ENCODE measurements around the gene NEU2.
"Not testable (repeated sequence)": the region's sequence is repeated elsewhere in the genome, so short reads cannot be mapped to it uniquely, and the experiment has no call there.

Gene NEU2

DNA sequence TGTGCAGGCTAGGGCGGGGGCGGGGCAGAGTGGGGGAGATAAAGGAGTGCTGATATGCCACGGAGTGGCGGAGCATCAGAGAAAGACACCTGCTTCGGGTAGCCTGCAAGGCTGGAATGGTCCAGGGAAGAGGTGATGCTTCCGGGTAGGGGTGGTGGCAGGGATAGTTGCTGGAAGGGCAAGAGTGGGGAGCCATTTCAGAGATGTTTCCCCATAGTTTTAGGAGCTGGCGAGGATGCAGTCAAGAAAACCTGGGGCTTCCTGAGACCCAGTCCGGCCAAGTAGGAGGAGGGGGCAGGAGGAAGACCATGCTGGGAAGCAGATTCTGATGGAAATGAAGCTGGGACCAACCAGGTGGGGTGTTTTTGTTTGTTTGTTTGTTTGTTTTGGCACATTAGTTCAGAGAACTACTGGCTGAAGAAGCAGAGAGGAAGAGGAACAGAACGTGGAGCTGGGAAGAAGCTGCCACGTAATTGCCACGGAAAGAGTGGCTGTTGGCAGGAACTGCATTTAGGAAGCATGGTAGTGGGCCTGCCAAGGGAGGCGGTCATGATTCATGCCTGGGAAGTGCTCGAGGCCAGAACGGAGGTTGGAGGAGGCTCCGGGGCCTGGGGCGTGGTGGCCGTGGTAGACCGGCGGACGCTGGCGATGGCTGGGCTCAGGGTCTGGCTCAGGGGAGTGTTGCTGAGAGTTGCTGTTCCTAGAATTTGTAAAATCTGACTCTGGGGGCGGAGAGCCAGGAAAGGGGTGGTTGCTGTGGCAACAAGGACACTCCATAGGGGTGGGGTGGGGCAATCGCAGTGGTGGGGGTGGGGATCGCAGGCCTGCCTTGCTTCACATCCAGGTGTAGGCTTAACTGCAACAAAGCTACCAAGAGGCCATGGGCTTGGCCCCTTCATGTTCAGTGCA is 19.0 kb downstream of the NEU2 start:
- CTCF ChIA-PET = interaction anchor here (0.9 to 2.0 kb wide), 2 partner anchors 9 to 199 kb away, joined by 4 to 8 read pairs; partner anchors contain the start of gene INPP5D
- peaks cover 7% of the 10 kb centered on the region for H3K4me1 Mint-ChIP-seq
- H3K27me3 Mint-ChIP-seq = peaks cover 60% of the 10 kb centered on the region
- no peak overlapping the region for H3K27ac Mint-ChIP-seq
- no peaks in the 10 kb centered on the region for H3K9me3 Mint-ChIP-seq
- H3K4me3 Mint-ChIP-seq = no peak overlapping the region
- DNase-seq = no peak
- H3K36me3 Mint-ChIP-seq = no peaks in the 10 kb centered on the region

DNA sequence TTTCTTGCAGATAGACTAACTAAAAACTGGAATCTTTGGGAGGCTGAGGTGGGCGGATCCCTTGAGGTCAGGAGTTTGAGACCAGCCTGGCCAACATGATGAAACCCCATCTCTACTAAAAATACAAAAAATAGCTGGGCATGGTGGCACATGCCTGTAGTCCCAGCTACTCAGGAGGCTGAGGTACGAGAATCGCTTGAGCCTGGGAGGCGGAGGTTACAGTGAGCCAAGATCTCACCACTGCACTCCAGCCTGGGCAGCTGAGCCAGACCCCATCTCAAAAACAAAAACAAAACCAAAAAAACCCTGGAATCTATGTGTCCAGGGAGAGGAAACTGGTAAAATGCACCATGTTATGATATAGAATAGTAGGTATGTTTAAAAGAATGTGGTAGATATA is 20.0 kb downstream of the NEU2 start:
- not testable (repeated sequence) for H3K9me3 Mint-ChIP-seq, DNase-seq, H3K4me3 Mint-ChIP-seq, H3K27ac Mint-ChIP-seq, H3K4me1 Mint-ChIP-seq, H3K36me3 Mint-ChIP-seq
- H3K27me3 Mint-ChIP-seq = peaks cover 55% of the 10 kb centered on the region
- CTCF ChIA-PET = interaction anchor here (0.6 to 2.9 kb wide), 6 partner anchors 11 to 243 kb away, joined by 3 to 13 read pairs (median 5); no protein-coding TSS in a partner anchor

DNA sequence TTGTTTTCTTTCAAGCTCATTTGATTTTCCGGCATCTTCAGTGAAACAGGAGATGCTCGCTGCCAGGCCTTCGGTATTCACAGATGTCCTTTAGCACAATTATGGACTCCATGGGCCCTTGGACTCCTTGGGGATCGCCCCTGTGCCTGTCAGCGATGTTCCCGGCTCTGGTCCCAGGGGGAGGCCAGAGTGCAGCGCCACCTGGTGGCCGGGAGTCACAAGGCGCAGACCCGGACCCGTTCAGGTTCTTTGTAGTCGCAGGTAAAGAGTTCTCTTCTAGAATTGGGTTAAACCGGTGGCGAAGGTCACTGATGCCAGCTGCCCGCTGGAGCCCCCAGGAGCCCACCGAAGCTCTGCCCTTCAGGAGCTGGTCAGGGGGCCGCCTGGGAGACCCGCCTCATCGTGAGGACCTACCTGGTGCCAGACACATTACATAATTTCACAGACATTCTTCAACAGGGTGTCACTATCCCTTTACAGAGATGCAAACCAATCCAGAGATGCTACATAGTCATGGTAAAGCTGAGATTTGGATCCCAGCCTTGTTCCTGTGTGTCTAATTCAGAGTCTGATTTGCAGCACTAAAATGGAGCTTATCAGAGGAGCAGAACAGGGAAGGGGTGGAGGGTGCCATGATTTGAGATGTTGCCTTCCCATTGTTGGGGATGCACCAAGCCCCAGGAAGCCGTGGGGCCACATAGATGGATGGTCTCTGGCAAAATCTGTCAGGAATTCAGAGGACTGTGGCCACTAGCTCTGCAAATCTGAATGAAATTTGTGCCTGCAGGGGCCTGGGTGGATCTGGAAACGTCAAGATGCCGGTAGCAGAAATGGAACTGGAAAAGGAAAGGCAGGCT is 21.7 kb downstream of the NEU2 start:
- peaks cover 14% of the 10 kb centered on the region for H3K4me1 Mint-ChIP-seq
- DNase-seq = peak; percentile 77
- no peaks in the 10 kb centered on the region for H3K9me3 Mint-ChIP-seq
- no peaks in the 10 kb centered on the region for H3K36me3 Mint-ChIP-seq
- H3K27ac Mint-ChIP-seq = no peak overlapping the region
- H3K4me3 Mint-ChIP-seq = no peak overlapping the region
- H3K27me3 Mint-ChIP-seq = peaks cover 38% of the 10 kb centered on the region
- CTCF ChIA-PET = interaction anchor here (0.6 to 2.9 kb wide), 30 partner anchors 9 to 460 kb away, joined by 3 to 19 read pairs (median 4); partner anchors contain the start of gene ATG16L1

DNA sequence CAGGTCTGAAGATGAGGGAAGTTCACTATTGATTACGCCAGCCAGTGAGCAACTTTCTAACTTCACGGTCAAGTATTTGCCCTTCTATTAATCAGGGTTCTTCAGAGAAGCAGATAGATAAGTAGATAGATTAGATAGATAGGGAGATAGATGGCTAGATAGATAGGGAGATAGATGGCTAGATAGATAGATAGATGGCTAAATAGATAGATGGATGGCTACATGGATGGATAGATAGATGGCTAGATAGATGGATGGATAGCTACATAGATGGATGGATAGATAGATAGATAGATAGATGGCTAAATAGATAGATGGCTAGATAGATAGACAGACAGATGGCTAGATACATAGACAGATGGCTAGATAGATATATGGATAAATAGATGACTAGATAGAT is 22.9 kb downstream of the NEU2 start:
- Mint-ChIP-seq H3K4me1 (peaks cover 22% of the 10 kb centered on the region), H3K9me3 (no peaks in the 10 kb centered on the region), H3K36me3 (peaks cover under 1% of the 10 kb centered on the region), H3K4me3 (no peak overlapping the region), H3K27ac (no peak overlapping the region), H3K27me3 (peaks cover 36% of the 10 kb centered on the region)
- DNase-seq = no peak
- CTCF ChIA-PET = interaction anchor here (0.8 to 2.8 kb wide), 4 partner anchors 21 to 462 kb away, joined by 3 to 19 read pairs (median 16); partner anchors contain the start of gene ATG16L1

DNA sequence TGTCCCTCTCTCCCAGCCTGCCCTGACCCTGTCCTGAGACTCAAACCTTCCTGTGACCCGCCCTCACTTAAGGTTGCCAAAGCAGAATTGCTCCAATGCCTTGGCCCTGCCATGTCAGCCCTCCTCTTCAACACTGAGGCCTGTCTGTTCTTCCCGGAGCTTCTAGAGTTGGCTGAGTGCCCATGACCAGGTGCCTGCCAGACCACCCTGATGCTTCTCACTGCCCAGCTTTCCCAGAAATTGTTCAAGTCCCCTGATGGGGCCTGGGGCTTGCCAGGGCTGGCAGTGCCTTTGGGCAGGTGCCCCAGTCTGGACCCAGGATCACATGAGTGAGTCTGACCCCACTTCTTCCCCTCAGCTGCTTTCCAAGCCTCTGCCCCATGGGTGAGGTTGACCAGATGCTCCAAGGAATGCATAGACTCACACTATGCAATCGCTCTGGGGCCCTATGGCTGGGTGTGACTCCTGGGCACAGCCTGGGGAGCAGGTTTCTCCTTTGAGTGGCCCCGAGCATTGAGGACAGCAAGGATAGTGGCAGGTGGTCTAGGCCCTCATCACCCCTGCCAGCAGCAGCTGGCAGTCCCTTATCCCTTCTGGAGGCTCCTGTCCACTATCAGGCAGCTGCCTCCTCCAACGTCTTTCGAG is 24.6 kb downstream of the NEU2 start:
- CTCF ChIA-PET = interaction anchor here (1.0 kb wide), 1 partner anchor 237 kb away, joined by 3 read pairs; no protein-coding TSS in a partner anchor
- Mint-ChIP-seq H3K27me3 (peaks cover 23% of the 10 kb centered on the region), H3K4me3 (no peak overlapping the region)

DNA sequence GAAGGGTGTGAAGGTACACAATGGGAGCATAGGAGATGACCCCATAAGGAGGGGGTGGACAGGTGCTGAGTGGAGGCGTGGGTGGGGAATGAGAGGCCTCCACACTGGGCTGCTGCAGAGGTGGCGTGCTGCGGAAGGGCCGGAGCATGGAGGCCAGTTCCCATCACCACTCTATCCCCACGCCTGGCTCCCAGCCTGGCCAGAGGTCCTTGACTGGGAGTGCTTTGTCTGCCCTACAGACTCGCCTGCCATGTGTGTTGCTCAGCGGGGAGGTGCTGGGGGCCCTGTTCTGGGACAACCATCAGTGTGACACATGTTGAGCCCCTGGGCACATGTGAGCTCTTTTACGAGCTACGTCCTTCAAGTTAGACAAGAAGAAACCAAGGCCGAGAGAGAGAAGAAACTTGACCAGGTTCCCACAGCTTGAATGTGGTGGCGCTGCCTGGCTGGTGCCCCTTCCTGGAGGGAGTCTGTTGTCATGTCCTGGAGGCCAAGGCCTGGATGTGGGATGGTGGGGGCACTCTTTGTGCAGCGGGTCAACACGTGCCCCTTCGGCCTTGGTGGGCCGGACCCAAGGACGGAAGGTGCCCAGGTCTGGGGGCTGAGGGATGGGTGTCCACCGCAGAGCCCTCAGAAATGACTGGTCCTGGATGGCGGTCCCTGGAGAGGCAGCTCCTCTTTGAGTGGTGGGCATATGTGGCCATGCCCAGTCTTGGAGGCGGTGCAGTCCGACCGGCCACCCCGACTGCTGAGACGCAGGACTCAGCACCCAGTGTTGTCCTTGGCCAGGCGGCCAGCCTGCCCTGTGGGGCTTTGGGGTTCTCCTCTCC is 26.5 kb downstream of the NEU2 start:
- Mint-ChIP-seq H3K9me3 (no peaks in the 10 kb centered on the region), H3K4me1 (peaks cover 36% of the 10 kb centered on the region), H3K4me3 (no peak overlapping the region), H3K27me3 (peaks cover 13% of the 10 kb centered on the region), H3K27ac (peak overlapping the region; percentile 85), H3K36me3 (peaks cover 28% of the 10 kb centered on the region)
- no peak for DNase-seq
- CTCF ChIA-PET = interaction anchor here (2.4 to 3.9 kb wide), 2 partner anchors 22 to 41 kb away, joined by 8 to 55 read pairs; no protein-coding TSS in a partner anchor

More for the DNA sequence above, 24.6 kb downstream of the NEU2 start:
- Mint-ChIP-seq H3K36me3 (peaks cover 9% of the 10 kb centered on the region), H3K4me1 (peaks cover 22% of the 10 kb centered on the region), H3K27ac (peak overlapping the region; percentile 40), H3K9me3 (no peaks in the 10 kb centered on the region)
- DNase-seq = no peak

DNA sequence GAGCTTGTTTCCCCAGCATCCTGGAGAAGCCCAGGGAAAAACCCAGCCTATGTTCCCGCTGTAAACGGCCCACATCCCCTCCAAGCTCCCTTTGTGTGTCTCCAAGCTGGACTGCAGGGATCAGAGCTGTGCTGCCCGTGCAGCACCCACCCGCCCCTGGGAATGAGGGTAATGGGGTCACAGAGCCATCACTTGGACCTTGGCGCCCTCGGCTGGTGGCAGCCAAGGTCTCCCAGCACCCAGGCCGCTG is 27.0 kb downstream of the NEU2 start:
- H3K4me3 Mint-ChIP-seq = no peak overlapping the region
- no peak for DNase-seq
- CTCF ChIA-PET = interaction anchor here (0.7 to 3.9 kb wide), 4 partner anchors 22 to 192 kb away, joined by 3 to 55 read pairs (median 10); partner anchors contain the start of gene ATG16L1
- H3K27me3 Mint-ChIP-seq = peaks cover 8% of the 10 kb centered on the region
- peaks cover 30% of the 10 kb centered on the region for H3K36me3 Mint-ChIP-seq
- peaks cover 37% of the 10 kb centered on the region for H3K4me1 Mint-ChIP-seq
- peak overlapping the region; percentile 85 for H3K27ac Mint-ChIP-seq
- H3K9me3 Mint-ChIP-seq = no peaks in the 10 kb centered on the region

DNA sequence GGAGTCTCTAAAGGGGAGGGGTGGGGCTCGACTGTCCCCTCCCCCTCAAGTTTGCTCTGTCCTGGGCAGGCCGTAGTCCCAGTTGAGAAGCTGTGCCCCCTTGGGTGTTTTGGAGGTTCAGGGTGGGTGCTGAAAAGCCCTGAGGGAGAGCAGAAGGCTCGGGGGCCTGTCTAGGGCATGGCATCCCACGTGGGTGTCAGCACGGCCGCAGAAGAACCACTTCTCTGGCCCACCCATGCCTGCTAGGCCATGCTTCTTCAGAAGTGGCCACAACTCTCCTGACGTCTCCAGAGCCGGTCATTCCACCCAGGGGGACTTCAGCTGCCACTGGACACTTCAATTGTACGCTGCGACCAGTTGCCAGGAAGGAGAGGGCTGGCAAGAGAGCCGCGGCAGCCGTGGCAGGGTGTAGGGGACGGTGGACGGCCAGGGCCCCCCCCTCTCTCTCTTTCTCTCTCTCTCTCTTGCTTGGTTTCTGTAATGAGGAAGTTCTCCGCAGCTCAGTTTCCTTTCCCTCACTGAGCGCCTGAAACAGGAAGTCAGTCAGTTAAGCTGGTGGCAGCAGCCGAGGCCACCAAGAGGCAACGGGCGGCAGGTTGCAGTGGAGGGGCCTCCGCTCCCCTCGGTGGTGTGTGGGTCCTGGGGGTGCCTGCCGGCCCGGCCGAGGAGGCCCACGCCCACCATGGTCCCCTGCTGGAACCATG is 27.5 kb downstream of the NEU2 start, which contains the start of gene INPP5D:
INPP5D (plus strand) TSS at position 546 of the 704 bp plus-strand sequence; CDS start at position 683, 137 bp downstream.
- CTCF ChIA-PET = interaction anchor here (0.7 to 3.9 kb wide), 10 partner anchors 10 to 299 kb away, joined by 3 to 55 read pairs (median 6); partner anchors contain the start of gene ATG16L1
- Mint-ChIP-seq H3K27me3 (peaks cover 3% of the 10 kb centered on the region), H3K9me3 (no peaks in the 10 kb centered on the region), H3K27ac (peak within 1 kb of the TSS; percentile 85), H3K4me3 (peak within 1 kb of the TSS; percentile 98), H3K4me1 (peaks cover 42% of the 10 kb centered on the region), H3K36me3 (peaks cover 35% of the 10 kb centered on the region)
- DNase-seq = peak; percentile 85

DNA sequence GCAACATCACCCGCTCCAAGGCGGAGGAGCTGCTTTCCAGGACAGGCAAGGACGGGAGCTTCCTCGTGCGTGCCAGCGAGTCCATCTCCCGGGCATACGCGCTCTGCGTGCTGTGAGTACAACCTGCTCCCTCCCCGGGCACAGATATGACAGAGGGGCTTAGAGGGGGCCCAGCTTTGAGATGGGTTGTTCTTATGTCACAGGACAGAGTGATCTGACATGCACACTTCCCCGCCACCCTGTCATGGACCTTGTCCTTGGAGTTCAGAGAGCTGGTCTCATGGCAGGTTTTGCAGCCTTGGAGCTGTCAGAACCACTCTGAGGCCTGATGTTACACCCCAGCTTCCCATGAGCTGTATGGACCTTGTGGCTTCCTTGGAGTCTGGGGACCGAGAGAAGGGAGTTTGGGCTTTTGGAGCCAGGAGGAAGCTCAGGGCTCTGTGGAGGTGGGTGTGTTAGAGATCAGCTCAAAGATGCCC is 28.1 kb downstream of the NEU2 start:
- Mint-ChIP-seq H3K27ac (peak overlapping the region; percentile 85), H3K9me3 (no peaks in the 10 kb centered on the region)

DNA sequence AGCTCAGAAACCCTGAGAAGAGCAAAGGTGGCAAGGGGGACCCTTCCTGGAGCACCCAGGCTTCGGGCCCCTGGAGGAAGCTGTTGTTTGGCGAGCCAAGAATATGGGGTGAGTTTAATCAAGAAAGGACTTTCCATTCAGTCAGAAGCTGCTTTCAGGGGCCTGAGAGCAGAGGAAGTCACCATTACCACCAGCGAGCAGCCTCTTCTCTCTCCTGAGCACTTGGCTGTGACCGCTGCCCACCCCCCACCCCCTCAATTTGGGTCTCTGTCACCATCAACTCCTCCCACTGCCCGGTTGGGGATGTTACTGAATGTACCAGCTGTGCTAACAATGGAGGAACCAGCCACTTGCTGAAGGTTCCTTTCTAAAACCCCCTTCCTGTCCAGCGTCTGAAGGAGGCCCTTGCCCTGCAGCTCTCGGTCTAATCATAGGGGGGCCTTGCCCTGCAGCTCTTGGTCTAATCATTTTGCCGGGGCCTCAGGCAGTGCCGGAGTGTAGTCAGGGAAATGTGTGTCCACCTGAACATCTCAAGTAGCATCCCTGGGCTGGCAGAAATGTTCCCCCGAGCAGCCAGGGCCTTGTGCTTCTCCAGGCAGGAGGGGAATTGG is 28.6 kb downstream of the NEU2 start:
- DNase-seq = peak; percentile 37
- no peaks in the 10 kb centered on the region for H3K9me3 Mint-ChIP-seq
- peaks cover 40% of the 10 kb centered on the region for H3K36me3 Mint-ChIP-seq
- H3K27me3 Mint-ChIP-seq = no peaks in the 10 kb centered on the region
- peak overlapping the region; percentile 98 for H3K4me3 Mint-ChIP-seq
- CTCF ChIA-PET = interaction anchor here (0.8 to 3.9 kb wide), 11 partner anchors 9 to 300 kb away, joined by 3 to 55 read pairs (median 4); partner anchors contain the start of gene ATG16L1
- H3K4me1 Mint-ChIP-seq = peaks cover 47% of the 10 kb centered on the region
- H3K27ac Mint-ChIP-seq = peak overlapping the region; percentile 85

More for the DNA sequence above, 28.1 kb downstream of the NEU2 start:
- Mint-ChIP-seq H3K4me1 (peaks cover 45% of the 10 kb centered on the region), H3K36me3 (peaks cover 37% of the 10 kb centered on the region), H3K4me3 (peak overlapping the region; percentile 98), H3K27me3 (no peaks in the 10 kb centered on the region)
- no peak for DNase-seq
- CTCF ChIA-PET = interaction anchor here (0.8 to 3.9 kb wide), 11 partner anchors 10 to 300 kb away, joined by 3 to 55 read pairs (median 4); partner anchors contain the start of gene ATG16L1

DNA sequence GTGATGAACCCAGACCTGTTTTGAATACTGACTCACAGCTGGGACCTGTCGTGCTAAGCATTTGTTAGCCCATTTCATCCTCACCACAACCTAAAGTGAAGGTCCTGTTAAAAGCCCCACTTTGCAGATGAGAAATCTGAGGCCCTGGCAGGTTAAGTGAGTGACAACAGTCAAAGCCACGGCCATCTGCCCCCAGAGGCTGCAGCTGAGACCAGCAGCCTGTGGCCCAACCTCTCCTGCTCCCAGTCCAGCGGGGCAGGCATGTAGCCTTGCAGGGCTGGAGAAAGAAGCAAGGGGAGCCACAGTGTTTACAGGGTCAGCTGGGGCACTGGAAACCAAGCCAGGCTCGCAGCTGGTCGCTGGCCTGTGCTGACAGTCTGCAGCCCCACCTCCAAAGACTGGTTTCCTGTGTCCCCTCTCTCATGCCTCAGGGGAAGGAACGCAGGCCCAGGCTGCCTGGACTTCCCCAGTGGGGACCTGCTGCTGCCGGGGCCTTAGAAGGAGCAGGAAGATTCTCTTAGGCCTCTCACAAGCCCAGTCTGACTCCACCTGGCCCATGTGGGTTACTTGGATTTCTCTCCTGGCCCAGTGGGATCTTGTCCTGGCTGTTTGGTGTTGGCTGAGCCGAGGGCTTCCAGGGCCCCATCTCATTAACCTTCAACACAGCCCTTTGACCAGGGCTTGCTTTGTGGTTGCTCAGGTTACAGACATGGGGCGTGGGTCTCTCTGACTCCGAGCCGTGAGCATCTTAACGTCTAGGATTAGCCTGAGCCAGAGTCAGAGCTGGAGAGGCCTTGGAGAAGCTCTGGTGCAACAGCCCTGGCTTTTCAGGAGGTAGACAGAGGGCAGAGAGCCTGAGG is 29.3 kb downstream of the NEU2 start:
- H3K27me3 Mint-ChIP-seq = no peaks in the 10 kb centered on the region
- peak overlapping the region; percentile 85 for H3K27ac Mint-ChIP-seq
- DNase-seq = peak; percentile 53
- peak overlapping the region; percentile 98 for H3K4me3 Mint-ChIP-seq
- CTCF ChIA-PET = interaction anchor here (1.0 to 3.9 kb wide), 7 partner anchors 9 to 189 kb away, joined by 3 to 55 read pairs (median 8); partner anchors contain the start of gene ATG16L1
- H3K36me3 Mint-ChIP-seq = peaks cover 45% of the 10 kb centered on the region
- H3K9me3 Mint-ChIP-seq = no peaks in the 10 kb centered on the region
- peaks cover 52% of the 10 kb centered on the region for H3K4me1 Mint-ChIP-seq

Data from activated naive CD4-positive, alpha-beta T cell treated with anti-CD3 and anti-CD28 coated beads, Interleukin-2, amount 10 ng/mL, durations not matched to agents 7 days and 5 days (primary cell).